ENCODE results near the gene ACTR6. TPM values are rescaled to one million over a fixed set of nuclear protein-coding genes. Genes with fewer than 3 reads are reported as not detected.

Gene ACTR6
- total RNA-seq, 4 donors from 2014 or later = 4.9 to 35.0 (median 13.7) TPM

GRCh38 chr12:100211698-100212097 is 11.1 kb downstream of the ACTR6 start:
- Histone ChIP-seq H3K4me1 (peaks cover 0 to 22% (median 2%) of the 10 kb centered on the region in 4 donors), H3K36me3 (peaks cover 0 to 56% (median 25%) of the 10 kb centered on the region in 4 donors), H3K27ac (no peak overlapping the region), H3K4me3 (no peak overlapping the region), H3K9me3 (no peaks in the 10 kb centered on the region), H3K27me3 (no peaks in the 10 kb centered on the region)
- no peak for TF ChIP-seq EP300 (IDR thresholded peaks at IDR 0.05; ENCODE audit: low read depth)
- TF ChIP-seq CTCF (IDR thresholded peaks at IDR 0.05) = no peak
- TF ChIP-seq POLR2A (IDR thresholded peaks at IDR 0.05) = no peak
- no peak for TF ChIP-seq POLR2AphosphoS5 (IDR thresholded peaks at IDR 0.05)
- 98 to 100% methylated on average over 2 of the region's 2 CpGs for WGBS, 2 donors (ENCODE audit: low coverage in 1 of 2)
- no peak for DNase-seq
- in situ Hi-C loops (cut with MboI; ENCODE audit: low pct_ligation_motif_present in 1 of 4, low pct_unique_long_range_greater_than_20kb in 1 of 4, low sequenced_read_pairs in 3 of 4) = no loop called here
- intact Hi-C loops (cut with DNase I; ENCODE audit: low total_unique reads) = no loop called here

GRCh38 chr12:100213016-100213891 is 12.6 kb downstream of the ACTR6 start:
- Histone ChIP-seq H3K4me1 (peaks cover 0 to 22% (median 2%) of the 10 kb centered on the region in 4 donors), H3K4me3 (no peak overlapping the region), H3K9me3 (no peaks in the 10 kb centered on the region), H3K36me3 (peaks cover 0 to 46% (median 21%) of the 10 kb centered on the region in 4 donors), H3K27ac (no peak overlapping the region), H3K27me3 (no peaks in the 10 kb centered on the region)
- DNase-seq = no peak
- intact Hi-C loops (cut with DNase I; ENCODE audit: low total_unique reads) = no loop called here
- TF ChIP-seq CTCF (IDR thresholded peaks at IDR 0.05) (no peak), EP300 (IDR thresholded peaks at IDR 0.05; ENCODE audit: low read depth) (no peak), POLR2AphosphoS5 (IDR thresholded peaks at IDR 0.05) (no peak), POLR2A (IDR thresholded peaks at IDR 0.05) (no peak)
- in situ Hi-C loops (cut with MboI; ENCODE audit: low pct_ligation_motif_present in 1 of 4, low pct_unique_long_range_greater_than_20kb in 1 of 4, low sequenced_read_pairs in 3 of 4) = no loop called here
- WGBS, 2 donors (ENCODE audit: low coverage in 1 of 2) = 91 to 95% methylated on average over 5 of the region's 5 CpGs

GRCh38 chr12:100214518-100214917 is 13.9 kb downstream of the ACTR6 start:
- DNase-seq = no peak
- TF ChIP-seq EP300 (IDR thresholded peaks at IDR 0.05; ENCODE audit: low read depth) = no peak
- Histone ChIP-seq H3K27ac (peak overlapping the region in 1 of 4 donors; percentile 2), H3K36me3 (peaks cover 0 to 45% (median 17%) of the 10 kb centered on the region in 4 donors), H3K4me1 (peaks cover 0 to 22% (median 2%) of the 10 kb centered on the region in 4 donors), H3K9me3 (no peaks in the 10 kb centered on the region), H3K4me3 (no peak overlapping the region), H3K27me3 (no peaks in the 10 kb centered on the region)
- 94 to 100% methylated on average over 2 of the region's 2 CpGs for WGBS, 2 donors (ENCODE audit: low coverage in 1 of 2)
- intact Hi-C loops (cut with DNase I; ENCODE audit: low total_unique reads) = no loop called here
- in situ Hi-C loops (cut with MboI; ENCODE audit: low pct_ligation_motif_present in 1 of 4, low pct_unique_long_range_greater_than_20kb in 1 of 4, low sequenced_read_pairs in 3 of 4) = no loop called here

GRCh38 chr12:100215209-100215608 is 14.6 kb downstream of the ACTR6 start:
- in situ Hi-C loops (cut with MboI; ENCODE audit: low pct_ligation_motif_present in 1 of 4, low pct_unique_long_range_greater_than_20kb in 1 of 4, low sequenced_read_pairs in 3 of 4) = no loop called here
- intact Hi-C loops (cut with DNase I; ENCODE audit: low total_unique reads) = no loop called here
- WGBS, 2 donors (ENCODE audit: low coverage in 1 of 2) = 49 to 50% methylated on average over 1 of the region's 1 CpG
- H3K4me1 ChIP-seq = peaks cover 0 to 22% (median 2%) of the 10 kb centered on the region in 4 donors
- H3K27me3 ChIP-seq = no peaks in the 10 kb centered on the region
- H3K36me3 ChIP-seq = peaks cover 0 to 45% (median 16%) of the 10 kb centered on the region in 4 donors
- no peak overlapping the region for H3K4me3 ChIP-seq
- DNase-seq = no peak
- peak overlapping the region in 2 of 4 donors; percentile 2 to 20 for H3K27ac ChIP-seq
- TF ChIP-seq POLR2A (IDR thresholded peaks at IDR 0.05) (no peak), POLR2AphosphoS5 (IDR thresholded peaks at IDR 0.05) (no peak), EP300 (IDR thresholded peaks at IDR 0.05; ENCODE audit: low read depth) (no peak), CTCF (IDR thresholded peaks at IDR 0.05) (no peak)
- H3K9me3 ChIP-seq = no peaks in the 10 kb centered on the region
